GM23248 (cell line): ENCODE data around the gene MYO1A.

Experiments
- EZH2 ChIP-seq: fragments of 200-600 bp; sonication (generic); IDR thresholded peaks from 2 replicates; pipeline ENCODE4 v1.6.1; 2018; ENCODE audit warnings: antibody characterized with exemption, mild to moderate bottlenecking; ENCODE audit not compliant: insufficient read depth, poor library complexity, severe bottlenecking
- EZH2phosphoT487 ChIP-seq: fragments of 200-600 bp; sonication (generic); IDR thresholded peaks from 2 replicates; pipeline ENCODE4 v1.6.1; 2018; ENCODE audit warnings: antibody characterized with exemption, moderate library complexity, mild to moderate bottlenecking, low read depth; ENCODE audit not compliant: insufficient read depth

DNA sequence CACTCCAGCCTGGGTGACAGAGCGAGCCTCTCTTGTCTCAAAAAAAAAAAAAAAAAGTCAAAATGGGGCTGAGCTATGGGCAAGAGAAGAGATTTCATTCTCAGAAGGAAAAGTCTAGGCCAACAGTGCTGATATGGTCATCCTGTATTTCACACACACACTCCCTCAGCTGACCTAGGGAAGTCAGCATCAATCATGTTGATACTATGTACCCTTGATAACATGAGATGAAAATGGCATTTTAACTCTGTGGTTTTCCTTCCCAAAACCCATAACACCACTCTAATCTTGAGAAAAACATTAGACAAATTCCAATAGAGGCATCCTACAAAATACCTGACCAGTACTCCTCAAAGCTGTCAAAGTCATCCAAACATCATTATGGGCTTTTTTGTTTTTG is 30.9 kb upstream of the MYO1A start:
- TF ChIP-seq EZH2 = no peak
- TF ChIP-seq EZH2phosphoT487 = no peak
